SK-N-SH (cell line): ENCODE data around the gene ULBP2. TPM values are rescaled to one million over a fixed set of nuclear protein-coding genes. Genes with fewer than 3 reads are reported as not detected.

ENCODE experiments used
- CTCF ChIA-PET: fragments of 300-600, 350-600 bp; formaldehyde crosslinking; extraction: SDS; loops from one replicate; lab custom pipeline; 2021; lab: Yijun Ruan, JAX
- POLR2A ChIA-PET: fragments of 350-600 bp; sonication (Branson Sonifier 250); formaldehyde crosslinking; extraction: SDS; loops from one replicate; lab custom pipeline; 2020; ENCODE audit warnings: antibody characterized with exemption, inconsistent platforms; lab: Yijun Ruan, JAX
- DNase-seq: peaks from one replicate; pipeline ENCODE4 v3.0.0; 2012
- H2AFZ ChIP-seq: fragments of 200-600 bp; sonication (generic); 2 replicates; pipeline ENCODE4 v1.8.1; 2016; ENCODE audit warnings: antibody characterized with exemption, mild to moderate bottlenecking, low read depth
- H3F3A ChIP-seq: fragments of 200-600 bp; sonication (generic); replicated peaks from 2 replicates; pipeline ENCODE3; 2016; ENCODE audit warnings: antibody characterized with exemption, mild to moderate bottlenecking; ENCODE audit not compliant: insufficient read depth
- H3K27ac ChIP-seq, 2 experiments: fragments of 200-500 bp in 1 of 2; fragments of 200-600 bp in 1 of 2; sonication (Bioruptor generic) in 1 of 2; sonication (generic), shearing (Covaris generic) in 1 of 2; 2 replicates each; pipeline versions ENCODE4 v1.5.1 to v1.6.1; 2014 to 2016; ENCODE audit warnings: low read depth in 2 of 2, inconsistent platforms in 1 of 2, low read length in 1 of 2, mild to moderate bottlenecking in 1 of 2, mixed read lengths in 1 of 2
- H3K27me3 ChIP-seq: fragments of 200-600 bp; sonication (generic), shearing (Covaris generic); 2 replicates; pipeline ENCODE4 v1.6.1; 2016; ENCODE audit warnings: mixed run types; ENCODE audit not compliant: insufficient read depth
- H3K36me3 ChIP-seq, 2 experiments: fragments of 200-500 bp in 1 of 2; fragments of 200-600 bp in 1 of 2; sonication (Bioruptor generic) in 1 of 2; sonication (generic) in 1 of 2; replicated peaks in 1 of 2; 2 replicates each; pipeline versions ENCODE3 to v1.5.1; 2014 to 2016; ENCODE audit warnings: low read length in 1 of 2, mild to moderate bottlenecking in 1 of 2; ENCODE audit not compliant: insufficient read depth in 2 of 2, control insufficient read depth in 1 of 2
- H3K4me1 ChIP-seq, 2 experiments: fragments of 200-500 bp in 1 of 2; fragments of 200-600 bp in 1 of 2; sonication (Bioruptor generic) in 1 of 2; sonication (generic), shearing (Covaris generic) in 1 of 2; 2 replicates each; pipeline versions ENCODE4 v1.5.1 to v1.6.1; 2014 to 2016; ENCODE audit warnings: low read depth in 1 of 2, low read length in 1 of 2, mixed run types in 1 of 2; ENCODE audit not compliant: insufficient read depth in 2 of 2, control insufficient read depth in 1 of 2
- H3K4me2 ChIP-seq: fragments of 200-600 bp; sonication (generic), shearing (Covaris generic); 2 replicates; pipeline ENCODE4 v1.6.1; 2017; ENCODE audit warnings: mixed run types
- H3K4me3 ChIP-seq, 2 experiments: fragments of 200-500 bp in 1 of 2; fragments of 200-600 bp in 1 of 2; sonication (Bioruptor generic) in 1 of 2; sonication (generic), shearing (Covaris generic) in 1 of 2; 2 replicates each; pipeline versions ENCODE4 v1.5.1 to v1.8.1; 2014 to 2016; ENCODE audit warnings: low read depth in 2 of 2, inconsistent platforms in 1 of 2, low read length in 1 of 2, mild to moderate bottlenecking in 1 of 2, mixed read lengths in 1 of 2, moderate library complexity in 1 of 2
- H3K79me2 ChIP-seq: fragments of 200-600 bp; sonication (generic); 2 replicates; pipeline ENCODE4 v1.8.1; 2017; ENCODE audit warnings: mild to moderate bottlenecking; ENCODE audit not compliant: insufficient read depth
- H3K9ac ChIP-seq: fragments of 200-600 bp; sonication (generic); 2 replicates; pipeline ENCODE4 v1.6.1; 2017; ENCODE audit warnings: mixed run types
- H3K9me2 ChIP-seq: fragments of 200-600 bp; sonication (generic); 2 replicates; pipeline ENCODE4 v1.6.1; 2017; ENCODE audit warnings: mixed run types
- H3K9me3 ChIP-seq: fragments of 200-600 bp; sonication (generic); 2 replicates; pipeline ENCODE4 v1.6.1; 2017; ENCODE audit warnings: mixed run types, mild to moderate bottlenecking, moderate library complexity
- H4K20me1 ChIP-seq: fragments of 200-600 bp; sonication (generic); 2 replicates; pipeline ENCODE4 v1.6.1; 2017; ENCODE audit warnings: mild to moderate bottlenecking, mixed run types; ENCODE audit not compliant: insufficient read depth
- CHD2 ChIP-seq: fragments of 150-350 bp; IDR thresholded peaks from 2 replicates; pipeline ENCODE4 v1.6.1; 2018; ENCODE audit warnings: low read length; ENCODE audit not compliant: partially characterized antibody
- FOXJ3 ChIP-seq: sonication (generic); formaldehyde crosslinking; IDR thresholded peaks from 2 replicates; pipeline ENCODE4 v1.5.1; 2020; ENCODE audit warnings: mild to moderate bottlenecking, missing genetic modification reagents
- GABPA ChIP-seq: IDR thresholded peaks from 2 replicates; pipeline ENCODE4 v1.4.0; 2012; ENCODE audit warnings: low read depth, mild to moderate bottlenecking
- GATA2 ChIP-seq: sonication (generic); formaldehyde crosslinking; IDR thresholded peaks from 2 replicates; pipeline ENCODE4 v1.5.0; 2020; ENCODE audit warnings: mild to moderate bottlenecking, missing genetic modification reagents
- MEF2A ChIP-seq: IDR thresholded peaks from 2 replicates; pipeline ENCODE4 v1.4.0; 2012; ENCODE audit warnings: low read depth, borderline replicate concordance
- NFIC ChIP-seq: IDR thresholded peaks from 2 replicates; pipeline ENCODE4 v1.4.0; 2012; ENCODE audit warnings: borderline replicate concordance
- NRF1 ChIP-seq: IDR thresholded peaks from 2 replicates; pipeline ENCODE4 v1.6.1; 2012; ENCODE audit warnings: low read depth, mild to moderate bottlenecking, low read length
- POLR2AphosphoS5 ChIP-seq: IDR thresholded peaks from 2 replicates; pipeline ENCODE4 v1.6.1; 2012; ENCODE audit warnings: low read depth, low read length
- RCOR1 ChIP-seq: fragments of 150-350 bp; IDR thresholded peaks from 2 replicates; pipeline ENCODE4 v1.6.1; 2017; ENCODE audit warnings: antibody characterized with exemption, low read length
- RFX5 ChIP-seq: IDR thresholded peaks from 2 replicates; pipeline ENCODE4 v1.6.1; 2012; ENCODE audit warnings: mild to moderate bottlenecking, improper control_type of control experiment, low read length
- RXRA ChIP-seq: IDR thresholded peaks from 2 replicates; pipeline ENCODE4 v1.4.0; 2012; ENCODE audit warnings: low read depth, mild to moderate bottlenecking, borderline replicate concordance
- SIN3A ChIP-seq: IDR thresholded peaks from 2 replicates; pipeline ENCODE4 v1.6.1; 2012; ENCODE audit warnings: low read depth, mild to moderate bottlenecking, low read length, moderate library complexity, borderline replicate concordance
- WGBS: methylation state at CpG from one replicate; pipeline ENCODE4 v1.1.6; 2017; ENCODE audit warnings: low lambda C conversion rate; 5-methylcytosine and 5-hydroxymethylcytosine counted together
- polyA plus RNA-seq, 3 experiments: library from polyadenylated mRNA; depleted of rRNA; stranded (reverse); fragments of >200 nt; gene quantifications; 2 replicates each; pipeline ENCODE4 v1.2.3, GENCODE V29; 2012
- TF ChIP-seq, protein P1 (sequence below): fragments of 200-600 bp; sonication (generic); IDR thresholded peaks from 2 replicates; pipeline ENCODE4 v1.6.1; 2017; ENCODE audit warnings: antibody characterized with exemption, mild to moderate bottlenecking, moderate library complexity
- TF ChIP-seq, protein P2 (sequence below): IDR thresholded peaks from 2 replicates; pipeline ENCODE4 v1.4.0; 2012; ENCODE audit warnings: low read depth, borderline replicate concordance
- TF ChIP-seq, protein P3 (sequence below): IDR thresholded peaks from 2 replicates; pipeline ENCODE4 v1.6.1; 2012; ENCODE audit warnings: mild to moderate bottlenecking, low read depth, low read length, moderate library complexity

The ULBP2 gene
- polyA plus RNA-seq, 1 of the 3 experiments (the other 2 are of a cell fraction) = 5.0 TPM

DNA sequence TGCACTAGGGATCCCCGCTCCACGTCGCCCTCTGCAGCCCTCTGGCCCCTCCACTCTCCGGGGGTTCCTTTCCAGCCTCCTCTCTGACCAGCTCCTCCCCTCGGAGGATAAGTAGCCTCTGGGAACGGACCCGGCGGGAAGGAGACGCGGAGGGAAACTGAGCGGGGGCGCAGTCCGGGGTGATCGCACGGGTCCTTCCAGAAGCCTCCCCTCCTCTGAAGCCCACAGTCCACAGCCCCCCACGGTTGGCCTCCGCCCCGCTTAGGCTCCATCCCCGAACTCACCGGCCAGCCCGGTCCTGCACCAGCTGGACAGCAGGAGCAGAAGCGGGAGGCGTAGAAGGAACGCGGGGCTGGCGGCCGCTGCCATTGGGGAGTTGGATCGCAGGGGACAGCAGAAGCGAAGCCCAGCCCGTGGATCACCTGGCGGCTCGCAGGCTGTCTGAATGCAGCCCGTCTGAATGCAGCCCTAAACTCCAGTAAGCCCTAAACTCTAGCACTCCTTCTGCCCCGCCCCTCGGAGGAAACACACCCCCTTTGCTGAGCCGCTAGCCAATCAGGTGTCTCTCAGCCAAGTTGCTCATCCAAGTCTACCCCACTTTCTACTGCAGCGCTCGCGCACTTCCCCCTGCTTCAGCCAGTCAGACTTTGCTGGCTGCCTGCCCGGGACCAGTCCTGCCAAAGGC lies 19.0 kb upstream of the ULBP2 start, which contains the start of gene RAET1G:
RAET1G (minus strand) TSS at position 480 of the 685 bp plus-strand sequence; CDS start at position 369, 111 bp downstream.
- H3F3A ChIP-seq = no peaks in the 10 kb centered on the region
- H3K4me1 ChIP-seq = peaks cover 0 to 9% of the 10 kb centered on the region in 2 experiments; a peak in 1 of 4 replicates
- H3K79me2 ChIP-seq = no peaks in the 10 kb centered on the region
- peak; percentile 91 for DNase-seq
- no peaks in the 10 kb centered on the region for H3K9me2 ChIP-seq
- H4K20me1 ChIP-seq = no peaks in the 10 kb centered on the region
- no peak within 1 kb of the TSS; the same call in 1 of the 2 replicates for H3K9ac ChIP-seq
- peak within 1 kb of the TSS; percentile 85; the same call in 1 of the 2 replicates for H2AFZ ChIP-seq
- H3K9me3 ChIP-seq = no peaks in the 10 kb centered on the region
- POLR2A ChIA-PET = interaction anchor here (0.9 kb wide), 1 partner anchor 17 kb away, joined by 3 read pairs; no protein-coding TSS in a partner anchor
- CTCF ChIA-PET = interaction anchor here (0.6 to 2.4 kb wide), 4 partner anchors 82 to 1036 kb away, joined by 3 to 17 read pairs (median 3); no protein-coding TSS in a partner anchor
- H3K27me3 ChIP-seq = no peaks in the 10 kb centered on the region
- WGBS = 0% methylated on average over 11 of the region's 40 CpGs
- H3K4me2 ChIP-seq = peak within 1 kb of the TSS; percentile 84
- no peaks in the 10 kb centered on the region for H3K36me3 ChIP-seq
- no peak within 1 kb of the TSS for H3K27ac ChIP-seq
- H3K4me3 ChIP-seq = peak within 1 kb of the TSS; percentile 65 to 72
- TF ChIP-seq FOXJ3 (CRISPR knock-in tag) (no peak), GATA2 (CRISPR knock-in tag) (no peak), NFIC (peak; percentile 61; the same call in 1 of the 2 replicates), RCOR1 (0 out of 2 replicates have a peak, but pooled peaks have one; percentile 40), NRF1 (peak; percentile 50), RXRA (no peak), RFX5 (peak; percentile 49), CHD2 (peak; percentile 22)
- TF ChIP-seq, protein P1, sequence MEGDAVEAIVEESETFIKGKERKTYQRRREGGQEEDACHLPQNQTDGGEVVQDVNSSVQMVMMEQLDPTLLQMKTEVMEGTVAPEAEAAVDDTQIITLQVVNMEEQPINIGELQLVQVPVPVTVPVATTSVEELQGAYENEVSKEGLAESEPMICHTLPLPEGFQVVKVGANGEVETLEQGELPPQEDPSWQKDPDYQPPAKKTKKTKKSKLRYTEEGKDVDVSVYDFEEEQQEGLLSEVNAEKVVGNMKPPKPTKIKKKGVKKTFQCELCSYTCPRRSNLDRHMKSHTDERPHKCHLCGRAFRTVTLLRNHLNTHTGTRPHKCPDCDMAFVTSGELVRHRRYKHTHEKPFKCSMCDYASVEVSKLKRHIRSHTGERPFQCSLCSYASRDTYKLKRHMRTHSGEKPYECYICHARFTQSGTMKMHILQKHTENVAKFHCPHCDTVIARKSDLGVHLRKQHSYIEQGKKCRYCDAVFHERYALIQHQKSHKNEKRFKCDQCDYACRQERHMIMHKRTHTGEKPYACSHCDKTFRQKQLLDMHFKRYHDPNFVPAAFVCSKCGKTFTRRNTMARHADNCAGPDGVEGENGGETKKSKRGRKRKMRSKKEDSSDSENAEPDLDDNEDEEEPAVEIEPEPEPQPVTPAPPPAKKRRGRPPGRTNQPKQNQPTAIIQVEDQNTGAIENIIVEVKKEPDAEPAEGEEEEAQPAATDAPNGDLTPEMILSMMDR = no peak

DNA sequence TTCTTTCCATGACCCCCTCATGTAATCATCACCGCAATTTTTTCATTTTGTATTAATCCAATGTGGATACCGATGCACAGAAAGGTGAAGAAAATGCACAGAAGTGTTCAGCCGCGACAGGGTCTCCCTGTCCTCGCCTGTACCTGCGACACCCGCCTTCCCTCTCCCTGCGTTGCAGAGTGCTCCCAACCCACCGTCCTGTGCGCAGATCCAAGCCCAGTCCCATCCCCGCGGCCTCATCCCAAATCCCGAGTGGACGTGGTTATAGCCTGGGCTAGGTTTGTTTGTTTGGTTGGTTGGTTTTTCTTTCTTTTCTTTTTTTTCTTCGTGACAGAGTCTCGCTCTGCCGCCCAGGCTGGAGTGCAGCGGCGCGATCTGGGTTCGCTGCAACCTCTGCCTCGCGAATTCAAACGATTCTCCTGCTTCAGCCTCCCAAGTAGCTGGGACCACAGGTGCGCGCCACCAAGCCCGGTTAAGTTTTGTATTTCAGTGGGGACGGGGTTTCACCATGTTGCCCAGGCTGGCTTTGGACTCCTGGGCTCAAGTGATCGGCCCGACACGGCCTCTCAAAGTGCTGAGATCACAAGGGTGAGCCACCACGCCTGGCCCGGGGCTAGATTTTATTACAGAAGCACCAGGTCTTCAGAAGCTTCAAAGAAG lies 18.4 kb upstream of the ULBP2 start:
- peak; percentile 41 for DNase-seq
- Histone ChIP-seq H3K79me2 (no peaks in the 10 kb centered on the region), H3K9me2 (no peaks in the 10 kb centered on the region), H3K4me2 (peak overlapping the region; percentile 84), H3K27me3 (no peaks in the 10 kb centered on the region), H3F3A (no peaks in the 10 kb centered on the region), H3K9me3 (no peaks in the 10 kb centered on the region), H3K36me3 (no peaks in the 10 kb centered on the region), H3K27ac (no peak overlapping the region), H3K9ac (no peak overlapping the region), H2AFZ (peak overlapping the region; percentile 78; the same call in 1 of the 2 replicates), H3K4me3 (peak overlapping the region; percentile 65 to 72), H4K20me1 (no peaks in the 10 kb centered on the region), H3K4me1 (peaks cover 0 to 9% of the 10 kb centered on the region in 2 experiments; a peak in 1 of 4 replicates)
- ChIA-PET POLR2A (no interaction called here), CTCF (interaction anchor here (0.7 to 2.4 kb wide), 6 partner anchors 41 to 358 kb away, joined by 3 to 23 read pairs (median 6); partner anchors contain the start of genes GINM1 and LRP11)
- 30% methylated on average over 33 of the region's 33 CpGs for WGBS
- TF ChIP-seq FOXJ3 (CRISPR knock-in tag) (no peak), SIN3A (no peak), POLR2AphosphoS5 (no peak), MEF2A (no peak), GABPA (no peak)
- TF ChIP-seq, protein P2, sequence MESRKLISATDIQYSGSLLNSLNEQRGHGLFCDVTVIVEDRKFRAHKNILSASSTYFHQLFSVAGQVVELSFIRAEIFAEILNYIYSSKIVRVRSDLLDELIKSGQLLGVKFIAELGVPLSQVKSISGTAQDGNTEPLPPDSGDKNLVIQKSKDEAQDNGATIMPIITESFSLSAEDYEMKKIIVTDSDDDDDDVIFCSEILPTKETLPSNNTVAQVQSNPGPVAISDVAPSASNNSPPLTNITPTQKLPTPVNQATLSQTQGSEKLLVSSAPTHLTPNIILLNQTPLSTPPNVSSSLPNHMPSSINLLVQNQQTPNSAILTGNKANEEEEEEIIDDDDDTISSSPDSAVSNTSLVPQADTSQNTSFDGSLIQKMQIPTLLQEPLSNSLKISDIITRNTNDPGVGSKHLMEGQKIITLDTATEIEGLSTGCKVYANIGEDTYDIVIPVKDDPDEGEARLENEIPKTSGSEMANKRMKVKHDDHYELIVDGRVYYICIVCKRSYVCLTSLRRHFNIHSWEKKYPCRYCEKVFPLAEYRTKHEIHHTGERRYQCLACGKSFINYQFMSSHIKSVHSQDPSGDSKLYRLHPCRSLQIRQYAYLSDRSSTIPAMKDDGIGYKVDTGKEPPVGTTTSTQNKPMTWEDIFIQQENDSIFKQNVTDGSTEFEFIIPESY = no peak
- TF ChIP-seq, protein P3, sequence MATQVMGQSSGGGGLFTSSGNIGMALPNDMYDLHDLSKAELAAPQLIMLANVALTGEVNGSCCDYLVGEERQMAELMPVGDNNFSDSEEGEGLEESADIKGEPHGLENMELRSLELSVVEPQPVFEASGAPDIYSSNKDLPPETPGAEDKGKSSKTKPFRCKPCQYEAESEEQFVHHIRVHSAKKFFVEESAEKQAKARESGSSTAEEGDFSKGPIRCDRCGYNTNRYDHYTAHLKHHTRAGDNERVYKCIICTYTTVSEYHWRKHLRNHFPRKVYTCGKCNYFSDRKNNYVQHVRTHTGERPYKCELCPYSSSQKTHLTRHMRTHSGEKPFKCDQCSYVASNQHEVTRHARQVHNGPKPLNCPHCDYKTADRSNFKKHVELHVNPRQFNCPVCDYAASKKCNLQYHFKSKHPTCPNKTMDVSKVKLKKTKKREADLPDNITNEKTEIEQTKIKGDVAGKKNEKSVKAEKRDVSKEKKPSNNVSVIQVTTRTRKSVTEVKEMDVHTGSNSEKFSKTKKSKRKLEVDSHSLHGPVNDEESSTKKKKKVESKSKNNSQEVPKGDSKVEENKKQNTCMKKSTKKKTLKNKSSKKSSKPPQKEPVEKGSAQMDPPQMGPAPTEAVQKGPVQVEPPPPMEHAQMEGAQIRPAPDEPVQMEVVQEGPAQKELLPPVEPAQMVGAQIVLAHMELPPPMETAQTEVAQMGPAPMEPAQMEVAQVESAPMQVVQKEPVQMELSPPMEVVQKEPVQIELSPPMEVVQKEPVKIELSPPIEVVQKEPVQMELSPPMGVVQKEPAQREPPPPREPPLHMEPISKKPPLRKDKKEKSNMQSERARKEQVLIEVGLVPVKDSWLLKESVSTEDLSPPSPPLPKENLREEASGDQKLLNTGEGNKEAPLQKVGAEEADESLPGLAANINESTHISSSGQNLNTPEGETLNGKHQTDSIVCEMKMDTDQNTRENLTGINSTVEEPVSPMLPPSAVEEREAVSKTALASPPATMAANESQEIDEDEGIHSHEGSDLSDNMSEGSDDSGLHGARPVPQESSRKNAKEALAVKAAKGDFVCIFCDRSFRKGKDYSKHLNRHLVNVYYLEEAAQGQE = no peak
